ES-I3 (cell line): ENCODE measurements around the gene UBC.
A peak's percentile ranks its signal among the peaks of the same experiment; 100 is the strongest.

Experiments used
- H3K36me3 ChIP-seq: 2 replicates; pipeline ENCODE4 v1.6.1; 2013; ENCODE audit warnings: mild to moderate bottlenecking, low read length, control low read depth, moderate library complexity; ENCODE audit not compliant: insufficient read depth
- H3K4me1 ChIP-seq: 2 replicates; pipeline ENCODE4 v1.6.1; 2013; ENCODE audit warnings: mild to moderate bottlenecking, control low read depth, low read length; ENCODE audit not compliant: insufficient read depth
- H3K9ac ChIP-seq: 2 replicates; pipeline ENCODE4 v1.6.1; 2013; ENCODE audit warnings: low read depth, mild to moderate bottlenecking, low read length, moderate library complexity
- H3K9me3 ChIP-seq: 2 replicates; pipeline ENCODE4 v1.6.1; 2013; ENCODE audit warnings: mild to moderate bottlenecking, low read length, moderate library complexity; ENCODE audit not compliant: control insufficient read depth, insufficient read depth

The UBC gene

DNA sequence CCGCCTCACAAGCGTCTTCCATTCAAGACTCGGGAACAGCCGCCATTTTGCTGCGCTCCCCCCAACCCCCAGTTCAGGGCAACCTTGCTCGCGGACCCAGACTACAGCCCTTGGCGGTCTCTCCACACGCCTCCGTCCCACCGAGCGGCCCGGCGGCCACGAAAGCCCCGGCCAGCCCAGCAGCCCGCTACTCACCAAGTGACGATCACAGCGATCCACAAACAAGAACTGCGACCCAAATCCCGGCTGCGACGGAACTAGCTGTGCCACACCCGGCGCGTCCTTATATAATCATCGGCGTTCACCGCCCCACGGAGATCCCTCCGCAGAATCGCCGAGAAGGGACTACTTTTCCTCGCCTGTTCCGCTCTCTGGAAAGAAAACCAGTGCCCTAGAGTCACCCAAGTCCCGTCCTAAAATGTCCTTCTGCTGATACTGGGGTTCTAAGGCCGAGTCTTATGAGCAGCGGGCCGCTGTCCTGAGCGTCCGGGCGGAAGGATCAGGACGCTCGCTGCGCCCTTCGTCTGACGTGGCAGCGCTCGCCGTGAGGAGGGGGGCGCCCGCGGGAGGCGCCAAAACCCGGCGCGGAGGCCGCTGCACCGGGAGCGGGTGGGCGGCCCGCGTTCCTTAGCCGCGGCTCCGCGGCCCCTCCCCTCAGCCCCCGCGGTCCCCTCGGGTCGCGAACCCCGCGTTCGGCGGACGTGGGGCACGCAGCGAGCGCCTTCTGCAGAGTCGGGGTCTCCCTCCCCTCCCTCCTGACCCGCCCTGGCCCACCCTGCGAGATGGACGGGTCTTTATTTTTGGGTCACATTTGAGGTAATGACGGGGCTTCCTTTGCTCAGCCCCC, at the start of gene UBC:
UBC (minus strand) TSS at position 259 of the 847 bp plus-strand sequence. CDS start 879 bp downstream, outside the sequence.
- H3K4me1 ChIP-seq: peaks cover 25% of the 10 kb centered on the region
- H3K9me3 ChIP-seq: no peaks in the 10 kb centered on the region
- peak within 1 kb of the TSS; percentile 73 for H3K9ac ChIP-seq
- peaks cover 16% of the 10 kb centered on the region for H3K36me3 ChIP-seq

- no peaks in the 10 kb centered on the region for H3K4me1 ChIP-seq
- H3K9ac ChIP-seq: no peak overlapping the region
- peaks cover 11% of the 10 kb centered on the region for H3K36me3 ChIP-seq
- H3K9me3 ChIP-seq: no peaks in the 10 kb centered on the region
Observed at GRCh38 chr12:124963211-124963610, 48.8 kb upstream of the UBC start.

DNA sequence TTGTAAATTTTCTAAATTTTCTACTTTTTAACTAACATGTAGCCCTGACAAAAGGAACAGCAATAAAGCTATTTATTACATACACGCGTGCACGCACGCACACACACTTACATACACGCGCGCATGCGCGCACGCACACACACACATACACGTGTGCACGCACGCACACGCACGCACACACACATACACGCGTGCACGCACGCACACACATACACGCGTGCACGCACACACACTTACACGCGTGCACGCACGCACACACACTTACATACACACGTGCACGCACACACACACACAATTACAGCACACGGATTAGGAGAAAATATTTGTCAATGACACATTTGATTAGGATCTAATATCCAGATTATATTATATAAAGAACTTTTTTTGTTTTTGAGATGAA, 46.6 kb upstream of the UBC start:
- Histone ChIP-seq H3K9me3 (no peaks in the 10 kb centered on the region), H3K4me1 (no peaks in the 10 kb centered on the region), H3K36me3 (peaks cover 9% of the 10 kb centered on the region), H3K9ac (no peak overlapping the region)

GRCh38 chr12:124956571-124956970, 42.1 kb upstream of the UBC start:
- H3K9ac ChIP-seq: no peak overlapping the region
- peaks cover 7% of the 10 kb centered on the region for H3K36me3 ChIP-seq
- no peaks in the 10 kb centered on the region for H3K9me3 ChIP-seq
- H3K4me1 ChIP-seq: no peaks in the 10 kb centered on the region

DNA sequence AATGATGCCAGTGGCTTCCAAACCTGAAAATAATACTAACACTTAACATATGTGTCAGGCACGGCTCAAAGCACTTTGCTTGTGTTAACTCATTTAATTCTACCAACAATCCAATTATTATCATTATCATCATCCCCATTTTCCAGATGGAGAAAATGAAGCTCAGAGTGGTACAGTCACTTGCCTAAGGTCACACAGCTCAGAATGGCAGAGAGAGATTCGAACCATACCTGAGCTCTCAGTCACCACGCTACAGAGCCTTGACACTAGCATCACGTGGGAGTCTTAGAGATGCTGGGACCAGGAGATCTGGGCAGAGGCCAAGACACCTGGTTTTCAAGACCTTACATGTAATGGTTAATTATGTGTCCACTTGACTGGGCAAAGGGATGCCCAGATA, 40.3 kb upstream of the UBC start:
- no peaks in the 10 kb centered on the region for H3K4me1 ChIP-seq
- H3K36me3 ChIP-seq: peaks cover 11% of the 10 kb centered on the region
- H3K9me3 ChIP-seq: no peaks in the 10 kb centered on the region
- no peak overlapping the region for H3K9ac ChIP-seq

DNA sequence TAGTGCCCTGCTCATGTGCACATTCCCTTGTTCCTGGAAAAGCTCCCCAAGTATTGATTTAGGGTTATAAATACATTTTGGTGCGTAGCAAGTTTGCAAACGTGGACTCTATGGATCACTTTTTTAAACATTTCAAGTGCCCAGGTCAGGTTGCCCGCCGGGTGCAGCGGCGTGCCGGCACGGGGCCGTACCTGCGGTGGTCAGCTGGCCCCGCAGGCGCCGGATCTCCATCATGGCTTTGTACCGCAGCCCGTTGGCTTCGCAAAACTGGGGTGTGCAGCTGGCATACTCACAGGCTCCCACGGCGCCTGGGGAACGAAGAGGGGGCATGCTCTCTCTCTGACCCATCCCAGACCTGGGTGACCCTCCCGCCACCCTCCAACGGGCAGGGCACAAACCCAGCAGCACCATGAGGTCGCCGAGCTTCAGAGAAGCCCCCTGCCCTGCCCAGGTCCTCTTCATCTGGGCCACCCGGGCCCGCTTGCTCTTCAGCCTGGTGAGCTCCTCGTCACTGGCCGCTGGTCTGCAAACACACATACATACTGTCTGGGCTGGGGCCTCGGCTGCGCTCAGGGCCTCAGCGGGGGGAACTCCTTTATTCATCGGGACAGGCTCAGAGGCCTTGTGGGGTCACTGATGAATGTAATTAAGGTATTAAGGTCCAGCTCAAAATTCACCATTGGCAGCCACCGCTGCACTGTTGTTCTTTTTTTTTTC, 39.4 kb upstream of the UBC start:
- no peaks in the 10 kb centered on the region for H3K4me1 ChIP-seq
- H3K9me3 ChIP-seq: no peaks in the 10 kb centered on the region
- H3K9ac ChIP-seq: no peak overlapping the region
- peaks cover 12% of the 10 kb centered on the region for H3K36me3 ChIP-seq

DNA sequence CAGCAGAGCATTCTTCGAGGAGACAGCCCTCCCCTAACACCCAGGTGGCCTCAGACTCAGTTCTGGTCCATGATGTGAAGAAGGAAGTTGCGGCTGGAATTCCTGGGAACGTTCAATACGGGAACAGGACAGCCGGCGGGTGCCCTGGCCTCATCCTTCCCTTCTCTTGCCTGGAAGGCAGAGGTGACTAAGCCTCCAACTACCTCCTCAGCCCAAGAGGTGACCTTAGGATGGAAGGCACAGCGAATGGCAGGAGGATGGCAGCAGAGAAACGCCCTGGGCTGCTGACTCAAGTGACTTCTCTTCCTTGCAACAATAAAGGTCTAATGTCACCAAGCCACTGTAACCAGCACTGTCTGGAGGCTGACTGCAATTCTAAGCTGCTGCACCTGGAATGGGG, 38.4 kb upstream of the UBC start:
- peaks cover 12% of the 10 kb centered on the region for H3K36me3 ChIP-seq

GRCh38 chr12:124952295-124952694, 37.8 kb upstream of the UBC start:
- H3K36me3 ChIP-seq: peaks cover 12% of the 10 kb centered on the region
- no peak overlapping the region for H3K9ac ChIP-seq
- no peaks in the 10 kb centered on the region for H3K4me1 ChIP-seq
- no peaks in the 10 kb centered on the region for H3K9me3 ChIP-seq

More for the DNA sequence above, 38.4 kb upstream of the UBC start:
- Histone ChIP-seq H3K4me1 (no peaks in the 10 kb centered on the region), H3K9ac (no peak overlapping the region), H3K9me3 (no peaks in the 10 kb centered on the region)

DNA sequence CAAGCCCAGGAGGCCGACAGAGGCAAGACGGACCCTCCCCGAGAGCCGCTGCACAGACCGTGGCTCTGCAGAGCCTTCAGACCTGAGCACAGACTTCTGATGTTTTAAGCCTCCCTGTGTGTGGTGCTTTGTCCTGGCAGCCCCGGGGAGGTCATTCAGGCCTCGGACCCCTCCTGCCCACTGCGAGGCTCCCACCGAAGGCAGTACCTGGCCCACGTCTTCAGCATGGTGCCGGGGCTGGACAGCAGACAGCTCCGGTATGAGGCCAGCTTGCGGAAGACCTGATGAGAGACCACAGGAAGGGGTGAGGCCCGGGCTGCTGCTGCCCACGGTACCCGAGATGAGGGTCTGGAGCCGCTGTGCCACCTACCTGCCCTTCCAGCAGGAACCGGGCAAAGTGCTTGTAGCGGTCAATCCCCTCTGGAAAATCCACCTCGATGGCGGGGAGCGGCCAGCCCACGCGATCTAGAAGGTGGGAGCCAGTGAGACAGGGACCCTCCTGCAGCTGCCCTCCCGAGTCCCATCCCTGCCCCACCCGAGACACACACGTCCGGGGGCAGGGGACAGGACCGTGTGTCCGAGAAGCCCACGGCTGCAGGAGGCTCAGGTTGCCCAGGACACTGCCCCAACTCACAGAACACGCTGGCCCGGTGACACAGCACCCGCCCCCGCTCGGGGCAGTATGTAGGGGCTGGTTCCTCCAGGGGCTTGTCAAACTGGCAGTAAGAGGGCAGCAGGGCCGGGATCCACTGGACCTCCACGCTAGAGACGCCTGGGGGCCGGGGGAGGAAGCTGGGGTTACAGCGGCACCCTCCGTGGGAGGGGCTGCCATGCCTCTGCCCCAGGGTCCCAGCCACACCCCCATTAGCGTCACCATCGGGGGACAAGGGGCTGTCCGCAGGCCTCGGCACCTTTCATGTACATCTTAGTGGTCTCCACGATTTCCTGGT, 35.6 kb upstream of the UBC start:
- H3K36me3 ChIP-seq: peaks cover 12% of the 10 kb centered on the region
- H3K9ac ChIP-seq: no peak overlapping the region

DNA sequence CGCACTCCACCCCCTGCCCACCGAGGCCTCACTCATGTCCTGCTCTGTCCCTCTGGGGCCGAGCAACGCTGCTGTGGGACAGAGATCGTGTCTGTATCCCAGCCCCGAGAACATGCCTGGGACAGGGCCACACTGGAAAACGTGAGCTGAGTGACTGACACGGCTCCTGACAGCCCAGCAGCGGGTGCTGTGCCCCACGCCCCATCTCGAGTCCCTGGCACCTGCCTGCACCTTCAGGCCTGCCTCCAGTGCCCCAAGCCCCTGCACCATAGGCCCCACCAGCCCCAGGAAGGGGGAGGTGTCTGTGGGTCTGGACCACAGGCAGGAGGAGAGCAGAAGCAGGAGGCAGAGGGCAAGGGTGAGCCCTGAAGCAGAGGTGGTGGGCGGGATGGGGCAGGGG, 34.6 kb upstream of the UBC start:
- peaks cover 10% of the 10 kb centered on the region for H3K36me3 ChIP-seq
- no peak overlapping the region for H3K9ac ChIP-seq
- H3K9me3 ChIP-seq: no peaks in the 10 kb centered on the region
- H3K4me1 ChIP-seq: no peaks in the 10 kb centered on the region

More for the DNA sequence above, 35.6 kb upstream of the UBC start:
- no peaks in the 10 kb centered on the region for H3K4me1 ChIP-seq
- H3K9me3 ChIP-seq: no peaks in the 10 kb centered on the region

DNA sequence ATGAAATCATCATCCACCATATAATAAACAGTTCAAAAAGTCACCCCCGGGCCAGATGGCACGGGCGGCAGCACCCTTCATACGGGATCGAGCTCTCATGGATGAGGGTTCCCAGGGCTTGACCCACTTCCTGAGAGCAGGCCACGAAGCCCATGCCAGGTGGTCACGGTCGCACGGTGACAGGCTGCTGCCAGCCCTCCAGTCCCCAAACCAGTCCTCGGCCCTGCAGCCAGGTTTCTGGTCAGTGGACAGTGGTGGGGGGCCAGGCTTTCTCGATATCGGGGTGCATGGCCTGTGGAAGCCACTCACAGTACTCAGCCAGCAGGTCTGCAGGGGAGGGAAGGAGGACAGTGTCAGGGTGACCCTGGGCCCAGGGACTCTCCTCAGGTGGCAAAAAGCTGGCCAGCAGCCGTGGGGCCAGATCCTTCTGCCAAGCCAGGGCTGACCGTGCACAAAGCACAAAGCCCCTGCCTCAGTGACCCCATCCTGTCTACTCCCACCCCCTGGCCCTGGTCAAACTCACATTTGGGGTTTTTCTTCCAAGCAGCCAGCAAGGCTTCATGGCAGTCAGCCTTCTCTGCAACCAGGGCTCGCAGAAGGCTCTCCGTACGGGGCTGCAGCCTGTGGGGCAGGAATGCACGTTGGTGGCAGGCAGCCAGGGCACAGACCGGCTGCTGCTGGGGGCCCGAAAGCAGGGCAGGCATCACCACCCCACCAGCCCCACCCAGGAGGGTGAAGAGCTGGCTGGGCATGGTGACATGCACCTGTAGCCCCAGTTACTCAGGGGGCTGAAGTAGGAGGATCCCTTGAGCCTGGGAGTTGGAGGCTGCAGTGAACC, 33.3 kb upstream of the UBC start:
- Histone ChIP-seq H3K9ac (no peak overlapping the region), H3K9me3 (no peaks in the 10 kb centered on the region), H3K4me1 (no peaks in the 10 kb centered on the region), H3K36me3 (peaks cover 8% of the 10 kb centered on the region)

DNA sequence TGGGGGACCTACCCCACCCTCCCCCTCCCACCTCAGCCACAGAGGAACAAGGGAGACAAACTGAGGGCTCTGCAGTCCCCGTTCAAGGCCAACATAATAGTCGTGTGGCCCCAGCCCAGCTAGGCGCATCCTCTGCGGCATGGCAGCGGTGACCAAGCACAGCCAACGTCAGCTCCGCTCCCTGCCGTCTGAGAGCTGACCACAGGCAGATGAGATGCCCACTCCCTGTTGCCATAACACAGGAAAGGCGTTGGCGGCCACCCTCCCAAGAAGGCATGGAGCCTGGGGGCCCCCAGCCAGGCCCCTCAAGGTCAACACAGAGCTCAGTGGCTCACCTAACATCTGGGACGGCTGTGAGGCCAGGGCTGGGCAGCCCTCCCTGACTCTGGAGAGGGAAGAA, 32.6 kb upstream of the UBC start:
- Histone ChIP-seq H3K9me3 (no peaks in the 10 kb centered on the region), H3K36me3 (peaks cover 8% of the 10 kb centered on the region), H3K9ac (no peak overlapping the region), H3K4me1 (no peaks in the 10 kb centered on the region)

DNA sequence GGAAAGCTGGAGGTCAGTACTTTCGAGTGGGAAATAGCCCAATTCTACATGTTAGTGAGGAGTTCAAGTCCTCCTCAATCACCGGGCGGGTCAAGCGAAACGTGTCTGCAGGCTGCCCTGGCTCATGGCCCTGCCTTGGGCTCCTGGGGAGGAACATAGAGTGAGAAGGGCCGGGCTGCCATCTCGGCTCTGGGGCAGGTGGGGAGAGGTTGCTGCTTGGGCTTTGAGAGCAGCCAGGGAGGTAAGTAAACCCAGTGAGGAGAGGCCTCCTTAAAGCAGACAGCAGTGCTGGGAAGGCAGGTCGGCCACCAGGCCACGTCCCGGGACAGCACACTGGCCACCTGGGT, 32.0 kb upstream of the UBC start:
- no peak overlapping the region for H3K9ac ChIP-seq
- H3K9me3 ChIP-seq: no peaks in the 10 kb centered on the region
- no peaks in the 10 kb centered on the region for H3K4me1 ChIP-seq
- H3K36me3 ChIP-seq: peaks cover 7% of the 10 kb centered on the region
